ENCODE measurements around the gene FIGN.

The FIGN gene

GRCh38 chr2:163736433-163737189, 803 bp upstream of the FIGN start:
- DNase-seq (ENCODE audit: low read depth in 2 of 3, low spot score in 2 of 3) = no peak

- DNase-seq (ENCODE audit: low read depth in 2 of 3, low spot score in 2 of 3) = no peak
Measured at GRCh38 chr2:163734881-163735684, 725 bp downstream of the FIGN start.

GRCh38 chr2:163734401-163734800, 1.4 kb downstream of the FIGN start:
- no peak for DNase-seq (ENCODE audit: low read depth in 2 of 3, low spot score in 2 of 3)

- no peak for DNase-seq (ENCODE audit: low read depth in 2 of 3, low spot score in 2 of 3)
Measured at GRCh38 chr2:163733956-163734355, 1.9 kb downstream of the FIGN start.

- DNase-seq (ENCODE audit: low read depth in 2 of 3, low spot score in 2 of 3) = no peak
Measured at GRCh38 chr2:163733301-163733938, 2.4 kb downstream of the FIGN start.

- no peak for DNase-seq (ENCODE audit: low read depth in 2 of 3, low spot score in 2 of 3)
Measured at GRCh38 chr2:163732727-163733126, 3.1 kb downstream of the FIGN start.

GRCh38 chr2:163731735-163732134, 4.1 kb downstream of the FIGN start:
- no peak for DNase-seq (ENCODE audit: low read depth in 2 of 3, low spot score in 2 of 3)

GRCh38 chr2:163730556-163730955, 5.3 kb downstream of the FIGN start:
- DNase-seq (ENCODE audit: low read depth in 2 of 3, low spot score in 2 of 3) = no peak

GRCh38 chr2:163729636-163730273, 6.1 kb downstream of the FIGN start:
- no peak for DNase-seq (ENCODE audit: low read depth in 2 of 3, low spot score in 2 of 3)

- DNase-seq (ENCODE audit: low read depth in 2 of 3, low spot score in 2 of 3) = no peak
Measured at GRCh38 chr2:163723881-163724280, 11.9 kb downstream of the FIGN start.

- DNase-seq (ENCODE audit: low read depth in 2 of 3, low spot score in 2 of 3) = no peak
Measured at GRCh38 chr2:163723348-163723747, 12.5 kb downstream of the FIGN start.

GRCh38 chr2:163719331-163719730, 16.5 kb downstream of the FIGN start:
- DNase-seq (ENCODE audit: low read depth in 2 of 3, low spot score in 2 of 3) = no peak

GRCh38 chr2:163717993-163718680, 17.7 kb downstream of the FIGN start:
- no peak for DNase-seq (ENCODE audit: low read depth in 2 of 3, low spot score in 2 of 3)

GRCh38 chr2:163717515-163717914, 18.3 kb downstream of the FIGN start:
- DNase-seq (ENCODE audit: low read depth in 2 of 3, low spot score in 2 of 3) = no peak

- DNase-seq (ENCODE audit: low read depth in 2 of 3, low spot score in 2 of 3) = no peak
Measured at GRCh38 chr2:163716101-163716500, 19.7 kb downstream of the FIGN start.

GRCh38 chr2:163715668-163716067, 20.1 kb downstream of the FIGN start:
- no peak for DNase-seq (ENCODE audit: low read depth in 2 of 3, low spot score in 2 of 3)

GRCh38 chr2:163715199-163715598, 20.6 kb downstream of the FIGN start:
- no peak for DNase-seq (ENCODE audit: low read depth in 2 of 3, low spot score in 2 of 3)

GRCh38 chr2:163713534-163714311, 22.1 kb downstream of the FIGN start:
- DNase-seq (ENCODE audit: low read depth in 2 of 3, low spot score in 2 of 3) = no peak

- DNase-seq (ENCODE audit: low read depth in 2 of 3, low spot score in 2 of 3) = no peak
Measured at GRCh38 chr2:163711699-163712098, 24.1 kb downstream of the FIGN start.

- DNase-seq (ENCODE audit: low read depth in 2 of 3, low spot score in 2 of 3) = no peak
Measured at GRCh38 chr2:163711258-163711657, 24.6 kb downstream of the FIGN start.
